ENCODE measurements around the gene CERS6.

GRCh38 chr2:168538534-168538933 lies 82.5 kb downstream of the CERS6 start:
- TF ChIP-seq TAF1 (IDR thresholded peaks at IDR 0.05; ENCODE audit: low read depth) (no peak), CTCF (IDR thresholded peaks at IDR 0.05; ENCODE audit: poor library complexity, severe bottlenecking) (no peak), EZH2 (IDR thresholded peaks at IDR 0.05; ENCODE audit: borderline replicate concordance, insufficient read depth, low read length, poor library complexity, severe bottlenecking) (no peak), RAD21 (conservative IDR thresholded peaks at IDR 0.05) (no peak), POLR2AphosphoS5 (IDR thresholded peaks at IDR 0.05) (no peak), REST (IDR thresholded peaks at IDR 0.05; ENCODE audit: borderline replicate concordance) (no peak), SMC3 (conservative IDR thresholded peaks at IDR 0.05; ENCODE audit: poor library complexity) (no peak), MXI1 (conservative IDR thresholded peaks at IDR 0.05; ENCODE audit: poor library complexity, severe bottlenecking) (no peak), EP300 (conservative IDR thresholded peaks at IDR 0.05; ENCODE audit: poor library complexity, severe bottlenecking) (no peak)
